22Rv1 (cell line): ENCODE measurements around the gene COL8A1.

Source experiments
- H3K27ac ChIP-seq: fragments of 450-650 bp; 2 replicates; pipeline ENCODE4 v1.5.1; 2017
- CTCF ChIP-seq: fragments of 450-650 bp; IDR thresholded peaks from 2 replicates; pipeline ENCODE4 v1.5.1; 2017; ENCODE audit warnings: mild to moderate bottlenecking
- ZFX ChIP-seq: fragments of 450-650 bp; IDR thresholded peaks from 2 replicates; pipeline ENCODE4 v1.6.1; 2017; ENCODE audit warnings: antibody characterized with exemption, borderline replicate concordance

The COL8A1 gene

DNA sequence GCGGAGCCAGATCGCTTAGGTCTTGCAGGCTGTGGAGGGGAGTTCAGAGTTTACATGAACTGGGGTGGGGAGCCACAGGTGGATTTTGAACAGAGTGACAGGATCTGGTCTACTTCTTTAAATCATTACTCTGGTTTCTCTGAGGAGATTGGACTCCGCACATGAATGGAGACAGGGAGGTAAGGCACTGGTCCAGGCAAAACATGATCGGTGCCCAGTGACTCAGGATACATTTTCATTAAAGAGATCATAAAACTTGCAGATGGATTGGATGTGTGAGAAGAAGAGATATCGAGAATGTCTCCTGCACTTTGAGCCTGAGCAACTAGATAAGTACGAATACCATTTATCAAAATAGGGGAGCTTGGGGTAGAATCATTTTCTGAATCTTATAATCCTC is 117.4 kb downstream of the COL8A1 start:
- no peak overlapping the region for H3K27ac ChIP-seq
- TF ChIP-seq ZFX, result no peak
- TF ChIP-seq CTCF, result no peak

- TF ChIP-seq ZFX, result no peak
- TF ChIP-seq CTCF, result no peak
- no peak overlapping the region for H3K27ac ChIP-seq
Measured at GRCh38 chr3:99757966-99758365, 119.6 kb downstream of the COL8A1 start.

DNA sequence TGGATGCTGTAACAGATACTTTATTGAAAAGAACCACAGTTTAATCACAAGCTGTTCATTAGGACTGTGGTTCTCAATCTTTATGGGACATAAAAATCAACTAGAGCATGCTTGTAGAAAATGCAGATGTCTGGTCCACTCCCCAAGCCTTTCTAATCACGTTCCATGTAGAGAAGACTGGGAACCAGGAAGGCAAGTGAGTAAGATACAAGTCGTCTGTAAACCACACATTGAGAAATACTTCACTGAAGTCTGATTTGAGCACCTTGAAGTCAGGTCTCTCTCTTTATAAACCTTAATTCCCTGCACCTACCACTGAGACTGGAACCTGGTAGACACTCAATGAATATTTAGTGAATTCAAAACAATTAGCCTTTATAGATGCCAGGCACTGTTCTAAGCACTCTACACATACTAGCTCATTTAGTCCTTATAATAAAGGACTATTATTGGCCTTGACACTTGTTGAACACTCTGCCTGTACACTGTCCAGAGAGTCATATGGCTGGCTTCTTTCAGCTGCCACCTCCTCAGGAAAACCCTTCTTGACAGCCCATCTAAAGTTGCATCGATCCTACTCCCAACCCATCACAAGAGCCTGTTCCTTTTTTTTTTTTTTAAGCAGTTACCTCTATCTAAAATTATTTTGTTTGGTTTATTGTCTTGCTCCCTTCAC is 120.2 kb downstream of the COL8A1 start:
- TF ChIP-seq CTCF (no peak), ZFX (no peak)
- no peak overlapping the region for H3K27ac ChIP-seq

DNA sequence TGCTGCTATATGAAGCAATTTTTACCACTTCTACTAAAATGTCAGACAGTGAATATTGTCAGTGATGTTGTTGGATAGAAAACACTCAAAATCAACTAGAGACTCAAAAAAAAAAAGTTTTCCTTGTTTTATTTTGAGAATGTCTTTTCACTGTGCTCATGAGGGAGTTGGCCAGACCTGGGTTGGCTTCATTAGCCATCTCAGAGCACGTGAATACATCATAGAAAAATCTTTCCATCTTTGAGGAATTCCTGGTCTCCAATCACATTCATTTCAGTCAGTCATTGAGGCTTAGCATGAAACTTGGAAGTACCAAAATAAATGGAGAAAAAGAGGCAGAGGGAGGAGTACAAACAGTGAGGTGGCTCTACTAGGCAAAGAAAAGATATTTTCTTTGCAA is 121.6 kb downstream of the COL8A1 start:
- TF ChIP-seq CTCF (no peak), ZFX (no peak)

GRCh38 chr3:99760629-99761028 is 122.2 kb downstream of the COL8A1 start:
- TF ChIP-seq ZFX (no peak), CTCF (no peak)
- H3K27ac ChIP-seq, result no peak overlapping the region

More for the DNA sequence above, 121.6 kb downstream of the COL8A1 start:
- H3K27ac ChIP-seq, result no peak overlapping the region

DNA sequence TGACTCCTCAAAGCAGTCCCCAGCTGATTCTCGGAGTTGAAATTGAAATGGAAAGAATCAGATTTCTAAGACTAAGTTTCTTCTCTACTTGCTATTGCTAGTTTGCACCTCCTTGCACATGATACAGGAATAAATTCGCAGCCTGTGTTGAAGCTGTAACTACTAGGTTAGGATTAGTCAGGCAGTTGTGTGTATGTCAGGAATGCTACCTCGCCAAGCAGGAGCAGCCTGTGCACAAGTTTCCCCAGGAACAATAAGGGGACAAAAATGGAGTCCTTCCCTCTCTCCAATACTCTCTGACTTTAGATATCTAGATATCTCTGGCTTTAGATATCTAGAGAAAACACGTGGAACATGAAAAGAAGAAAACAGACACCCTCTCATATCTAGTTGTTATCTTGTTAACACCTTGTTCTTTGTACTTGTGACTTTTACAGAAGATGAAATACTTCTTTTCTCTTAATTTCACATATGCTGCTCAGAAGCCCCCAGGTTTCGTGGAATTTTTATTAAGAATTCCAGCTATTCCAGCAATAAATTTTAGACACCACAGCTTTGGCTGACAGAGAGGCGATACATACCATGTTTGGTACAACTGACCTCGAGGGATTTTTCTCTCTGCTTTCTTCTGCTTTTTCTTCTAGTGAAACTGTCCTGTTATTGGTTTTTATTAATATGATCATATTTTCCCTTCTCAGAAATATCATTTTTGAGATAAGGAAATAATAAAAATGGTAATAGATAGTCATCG is 123.2 kb downstream of the COL8A1 start:
- no peak overlapping the region for H3K27ac ChIP-seq
- TF ChIP-seq ZFX (no peak), CTCF (no peak)

DNA sequence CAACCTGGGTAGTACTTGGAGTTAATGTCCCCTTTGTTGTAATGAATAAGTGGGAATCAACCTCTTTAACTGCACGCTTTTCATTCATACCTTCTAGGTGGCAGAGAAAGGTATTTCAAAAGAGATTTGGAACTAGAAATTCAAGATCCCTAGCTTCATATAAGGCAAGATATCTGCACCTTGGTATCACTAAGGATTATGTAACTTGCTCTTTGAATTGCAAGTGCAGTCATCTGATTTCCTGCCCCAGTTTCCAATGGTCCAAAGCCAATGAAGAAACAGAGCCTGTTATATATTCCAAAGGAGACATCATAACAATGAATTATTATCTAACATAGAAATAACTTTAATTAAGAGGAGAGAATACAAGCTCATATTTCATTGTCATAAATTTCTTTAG is 124.5 kb downstream of the COL8A1 start:
- TF ChIP-seq ZFX (no peak), CTCF (no peak)

More for the DNA sequence above, 124.5 kb downstream of the COL8A1 start:
- H3K27ac ChIP-seq, result no peak overlapping the region
